Muscle of back (tissue), 11 donors: ENCODE measurements around the gene CLCNKA. TPM values are rescaled to one million over a fixed set of nuclear protein-coding genes. Genes with fewer than 3 reads are reported as not detected.
"Not testable (repeated sequence)": the region's sequence is repeated elsewhere in the genome, so short reads cannot be mapped to it uniquely, and the experiment has no call there.

Source experiments
- DNase-seq, 3 donors: peaks; one replicate each; pipeline versions ENCODE4 v3.0.0 to v3.0.0-alpha.2; 2013
- polyA plus RNA-seq, 10 donors: library from polyadenylated mRNA; unstranded; fragments of 120-200 nt; gene quantifications; one replicate each; pipeline ENCODE4 v1.2.1, GENCODE V29; 2013; ENCODE audit not compliant: insufficient read length in 10 of 10

Gene CLCNKA
- polyA plus RNA-seq, 10 donors: 0.27 to 1.2 (median 0.59) TPM

GRCh38 chr1:15997076-15997585 lies 24.7 kb upstream of the CLCNKA start:
- no peak for DNase-seq

DNA sequence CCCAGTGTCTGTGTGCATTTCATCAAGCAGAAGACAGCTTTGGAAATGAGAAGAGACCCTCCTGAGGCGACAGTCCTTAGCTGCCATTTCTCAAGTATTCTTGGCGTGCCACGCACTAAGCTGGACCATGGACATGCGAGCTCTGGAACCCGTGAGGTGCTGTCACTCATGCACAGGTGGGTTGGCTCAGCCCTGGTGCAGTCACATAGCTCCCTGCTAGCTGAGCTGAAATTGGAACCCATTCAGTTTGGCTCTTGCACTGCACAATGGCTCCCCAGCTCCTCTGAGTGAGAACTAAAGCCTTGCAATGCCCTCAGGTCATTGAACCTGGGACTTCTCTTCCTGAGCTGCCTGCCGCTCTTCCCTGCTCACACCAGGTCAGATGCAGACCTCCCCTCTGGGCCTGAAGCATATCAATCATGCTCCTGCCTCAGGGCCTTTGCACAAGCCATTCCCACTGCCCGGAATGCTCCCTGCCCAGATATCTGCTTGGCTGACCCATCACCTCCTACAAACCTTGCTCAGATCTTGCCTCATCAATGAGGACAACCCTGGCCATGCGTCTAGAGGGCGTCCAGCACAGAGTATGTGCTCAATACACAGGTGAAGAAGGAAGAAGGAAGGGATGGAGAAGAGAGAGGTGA lies 24.1 kb upstream of the CLCNKA start:
- no peak for DNase-seq

- DNase-seq: no peak
These were observed 22.9 kb upstream of the CLCNKA start for GRCh38 chr1:15998929-15999328.

DNA sequence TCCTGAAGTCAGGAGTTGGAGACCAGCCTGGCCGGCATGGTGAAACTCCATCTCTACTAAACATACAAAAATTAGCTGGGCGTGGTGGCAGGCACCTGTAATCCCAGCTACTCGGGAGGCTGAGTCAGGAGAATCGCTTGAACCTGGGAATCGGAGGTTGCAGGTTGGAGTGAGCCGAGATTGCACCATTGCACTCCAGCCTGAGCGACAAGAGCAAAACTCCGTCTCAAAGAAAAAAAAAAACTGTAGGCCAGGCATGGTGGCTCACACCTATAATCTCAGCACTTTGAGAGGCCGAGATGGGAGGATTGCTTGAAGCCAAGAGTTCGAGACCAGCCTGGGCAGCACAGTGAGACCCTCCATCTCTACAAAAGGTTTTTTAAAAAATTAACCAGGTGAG lies 20.6 kb upstream of the CLCNKA start:
- not testable (repeated sequence) for DNase-seq

GRCh38 chr1:16005597-16005996 lies 16.2 kb upstream of the CLCNKA start:
- DNase-seq: no peak

GRCh38 chr1:16006010-16006409 lies 15.8 kb upstream of the CLCNKA start:
- no peak for DNase-seq

- no peak for DNase-seq
These were observed 15.0 kb upstream of the CLCNKA start for GRCh38 chr1:16006552-16007485.

GRCh38 chr1:16007671-16008341 lies 14.0 kb upstream of the CLCNKA start:
- DNase-seq: no peak

GRCh38 chr1:16009030-16009460 lies 12.8 kb upstream of the CLCNKA start:
- DNase-seq: peak; percentile 54 to 82 (median 72)

DNA sequence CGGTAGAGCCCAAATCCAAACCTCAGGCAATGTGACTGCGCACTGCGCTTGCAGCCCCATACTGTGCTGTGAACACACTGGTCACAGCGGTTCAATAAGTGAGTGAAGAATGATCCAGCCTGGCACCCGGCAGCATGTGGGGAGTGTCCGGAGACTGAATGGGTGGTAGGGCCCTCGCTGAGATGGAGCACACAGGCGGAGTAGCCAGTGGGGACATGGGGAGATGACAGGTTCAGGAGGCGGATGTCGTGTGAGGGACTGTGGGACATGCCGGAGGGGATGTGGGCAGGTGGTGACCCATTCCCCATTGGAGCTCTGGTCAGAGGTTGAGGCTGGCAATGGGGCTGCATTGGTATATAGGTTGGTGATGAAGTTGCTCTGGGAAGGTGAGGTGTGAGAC lies 12.2 kb upstream of the CLCNKA start:
- DNase-seq: no peak

- no peak for DNase-seq
These were observed 11.0 kb upstream of the CLCNKA start for GRCh38 chr1:16010837-16011236.

DNA sequence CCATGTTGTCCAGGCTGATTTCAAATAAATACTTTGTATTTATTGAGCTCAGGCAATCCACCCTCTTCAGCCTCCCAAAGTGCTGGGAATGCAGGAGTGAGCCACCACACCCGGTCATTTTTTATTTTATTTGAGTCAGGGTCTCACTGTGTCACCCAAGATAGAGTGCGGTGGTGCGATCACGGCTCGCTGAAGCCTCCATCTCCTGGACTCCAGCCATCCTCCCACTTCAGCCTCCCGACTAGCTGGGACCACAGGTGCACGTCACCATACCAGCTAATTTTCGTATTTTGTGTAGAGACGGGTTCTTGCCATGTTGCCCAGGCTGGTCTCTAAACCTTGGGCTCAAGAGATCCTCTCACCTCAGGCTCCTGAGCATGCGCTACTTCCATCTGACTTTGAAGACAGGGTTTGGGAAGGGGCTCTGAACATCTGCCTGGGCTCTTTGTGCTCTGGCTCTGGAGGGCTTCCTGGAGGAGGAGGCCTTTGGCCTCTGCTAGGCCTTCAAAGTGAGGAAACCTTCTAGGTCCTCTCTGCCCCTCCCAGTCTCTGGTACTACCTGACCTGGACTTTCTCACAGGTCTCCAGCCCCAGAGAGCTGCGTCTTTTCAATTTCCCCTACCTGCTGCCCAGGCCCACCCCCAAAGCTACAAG lies 9.8 kb upstream of the CLCNKA start:
- no peak for DNase-seq

- DNase-seq: peak; percentile 71 to 79 (median 74)
These were observed 9.1 kb upstream of the CLCNKA start for GRCh38 chr1:16012590-16013219.

GRCh38 chr1:16013220-16013907 lies 8.5 kb upstream of the CLCNKA start:
- DNase-seq: peak; percentile 69 to 82 (median 72)

- no peak for DNase-seq
These were observed 8.0 kb upstream of the CLCNKA start for GRCh38 chr1:16013908-16014258.

DNA sequence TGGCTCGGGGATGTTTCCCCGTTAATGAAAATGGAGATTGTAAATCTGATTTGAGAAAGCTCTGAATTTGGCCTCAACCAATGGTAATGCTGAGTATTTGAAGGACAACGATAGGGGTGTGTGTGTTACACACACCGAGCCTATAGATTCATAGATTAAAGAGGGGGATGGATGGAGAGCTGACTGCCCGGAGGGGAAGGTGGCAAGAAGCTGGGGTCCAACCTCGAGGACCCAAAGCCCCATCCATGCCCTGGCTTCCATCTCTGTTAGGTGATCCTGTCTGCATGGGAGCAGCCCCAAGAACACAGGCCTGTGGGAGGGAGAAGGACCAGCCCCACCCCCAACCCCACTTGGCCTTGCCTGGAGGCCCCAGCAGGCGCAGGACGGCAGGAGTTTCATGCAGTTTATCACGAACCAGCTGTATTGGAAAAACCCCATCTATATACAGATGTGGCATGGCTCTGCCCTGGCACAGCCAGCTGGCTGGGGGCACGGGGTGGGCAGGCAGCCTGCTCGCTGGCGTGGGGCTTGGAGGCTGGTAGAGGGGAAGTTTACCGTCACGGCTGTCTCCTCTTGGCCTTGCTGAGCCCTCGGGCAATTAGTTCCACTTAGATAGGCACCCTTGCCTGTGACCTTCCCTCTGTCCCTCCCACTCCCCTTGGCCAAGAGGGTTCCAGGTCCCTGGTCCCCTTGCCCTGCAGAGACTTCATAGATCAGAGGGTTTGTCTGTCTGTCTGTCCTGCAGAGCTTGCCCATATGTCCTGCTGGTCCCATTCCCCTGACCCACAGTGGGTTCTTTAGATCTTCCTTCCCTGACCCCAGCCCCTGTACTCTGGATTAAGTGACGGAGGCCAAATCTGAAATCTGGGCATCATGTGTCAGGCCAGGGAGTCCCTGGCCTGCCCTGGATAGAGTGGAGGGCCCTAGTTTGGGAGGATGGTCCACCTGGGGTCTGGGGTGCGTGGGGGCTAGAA lies 7.0 kb upstream of the CLCNKA start:
- peak in 1 of 3 donors; percentile 73 for DNase-seq

DNA sequence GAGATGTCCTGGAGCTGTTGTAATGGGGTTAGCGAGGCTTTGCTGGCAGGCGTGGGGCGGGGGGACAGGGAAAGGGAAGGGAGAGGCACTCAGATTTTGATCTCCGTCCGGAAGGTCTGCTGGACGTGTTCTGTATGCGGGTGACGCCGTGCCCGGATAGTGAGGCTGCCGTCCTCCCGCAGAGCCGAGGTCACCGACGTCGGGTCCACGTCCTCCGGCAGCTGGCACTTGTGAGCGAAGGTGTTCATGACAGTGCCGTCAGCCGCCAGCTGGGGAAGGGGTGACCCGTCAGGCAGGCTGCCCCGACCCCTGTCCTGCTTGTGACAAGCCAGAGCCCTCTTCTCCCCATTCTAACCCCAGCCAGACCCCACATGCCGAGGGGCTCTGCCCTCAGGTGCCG lies 6.3 kb upstream of the CLCNKA start:
- no peak for DNase-seq

GRCh38 chr1:16015960-16016901 lies 5.6 kb upstream of the CLCNKA start:
- no peak for DNase-seq
